IPS DF 4.7 (cell line): ENCODE results near the gene HNRNPR.
"Not testable (repeated sequence)": the region's sequence is repeated elsewhere in the genome, so short reads cannot be mapped to it uniquely, and the experiment has no call there.

ENCODE experiments used
- DNase-seq: peaks from one replicate; pipeline ENCODE4 v3.0.0-alpha.2; 2013; ENCODE audit warnings: low spot score; ENCODE audit errors: extremely low read depth

Gene HNRNPR

DNA sequence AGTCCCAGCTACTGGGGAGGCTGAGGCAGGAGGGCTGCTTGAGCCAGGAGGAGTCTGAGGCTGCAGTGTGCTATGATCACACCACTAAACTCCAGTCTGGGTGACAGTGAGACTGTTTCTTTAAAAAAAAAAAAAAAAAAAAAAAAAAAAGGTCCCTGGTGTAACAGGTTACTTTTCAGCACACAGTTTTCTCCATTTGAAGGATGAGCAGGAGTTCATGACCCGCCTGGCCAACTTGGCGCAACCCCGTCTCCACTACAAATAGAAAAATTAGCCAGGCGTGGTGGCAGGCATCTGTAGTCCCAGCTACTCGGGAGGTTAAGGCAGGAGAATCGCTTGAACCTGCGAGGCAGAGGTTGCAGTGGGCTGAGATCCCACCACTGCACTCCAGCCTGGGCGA is 12.4 kb downstream of the HNRNPR start:
- no peak for DNase-seq

- DNase-seq = no peak
Observed at GRCh38 chr1:23330846-23331245, 13.2 kb downstream of the HNRNPR start.

GRCh38 chr1:23325393-23325792 is 18.7 kb downstream of the HNRNPR start:
- DNase-seq = no peak

GRCh38 chr1:23322770-23323169 is 21.3 kb downstream of the HNRNPR start:
- DNase-seq = no peak

- DNase-seq = not testable (repeated sequence)
Observed at GRCh38 chr1:23310280-23310679, 33.8 kb downstream of the HNRNPR start.

- DNase-seq = no peak
Observed at GRCh38 chr1:23304140-23304620, 39.9 kb downstream of the HNRNPR start.

GRCh38 chr1:23303524-23303923 is 40.6 kb downstream of the HNRNPR start:
- DNase-seq = no peak

GRCh38 chr1:23296931-23297330 is 47.2 kb downstream of the HNRNPR start:
- DNase-seq = no peak

DNA sequence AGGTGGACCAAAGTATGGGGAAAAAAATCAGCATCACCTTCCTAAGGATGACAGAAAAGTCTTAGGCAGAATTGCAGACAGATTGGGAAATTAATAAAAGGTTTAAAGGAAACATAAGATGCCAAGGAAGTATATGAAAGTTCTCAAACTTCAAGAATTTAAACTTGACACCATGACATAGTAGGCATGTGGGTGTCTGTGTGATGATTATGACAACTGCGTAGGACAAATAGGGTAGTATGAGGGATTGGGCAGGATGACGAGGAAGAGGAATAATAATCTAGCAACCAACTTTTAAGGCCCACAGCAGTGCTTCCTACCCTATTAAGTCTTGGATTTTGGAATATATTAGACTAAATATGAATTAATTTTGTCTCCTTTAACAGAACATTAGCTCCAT is 52.4 kb downstream of the HNRNPR start:
- DNase-seq = no peak

GRCh38 chr1:23290836-23291565 is 53.1 kb downstream of the HNRNPR start:
- no peak for DNase-seq

DNA sequence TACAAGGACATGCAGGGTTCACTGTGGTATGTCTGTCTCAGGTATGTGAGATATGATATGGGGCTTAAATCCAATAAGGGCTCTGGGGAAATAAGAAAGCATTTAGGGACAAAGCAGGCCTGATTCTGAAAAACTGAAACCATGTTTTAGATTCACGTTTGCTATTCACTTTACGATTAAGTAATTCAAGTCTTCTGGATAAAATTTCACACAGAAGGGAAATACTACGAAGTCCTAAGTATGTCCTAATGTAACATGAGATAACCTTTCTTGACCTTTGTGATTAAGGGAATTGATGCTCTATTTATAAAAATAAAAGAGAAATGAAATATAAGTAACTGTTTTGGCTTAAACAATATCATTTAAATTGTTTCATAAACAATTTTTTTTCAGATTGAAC is 55.4 kb downstream of the HNRNPR start:
- DNase-seq = no peak

GRCh38 chr1:23288201-23288600 is 55.9 kb downstream of the HNRNPR start:
- no peak for DNase-seq

DNA sequence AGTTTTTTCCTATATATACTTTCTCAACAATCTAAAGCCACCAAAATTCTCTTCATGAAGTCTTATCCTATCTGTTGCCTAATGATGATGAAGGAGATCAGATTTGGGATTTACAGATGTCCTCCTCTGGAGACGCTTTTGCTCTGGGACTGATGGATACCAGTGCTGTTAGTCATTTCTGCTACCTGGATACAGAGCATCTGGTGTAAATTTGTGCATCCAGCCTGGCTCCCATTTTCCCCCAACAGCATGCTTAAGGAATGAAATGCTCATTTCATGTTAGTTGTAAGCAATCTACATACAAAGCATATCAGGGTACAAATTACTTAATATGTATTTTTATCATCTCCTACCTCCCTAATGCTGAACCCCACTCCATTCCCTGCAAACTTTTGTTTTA is 57.7 kb downstream of the HNRNPR start:
- no peak for DNase-seq

- DNase-seq = no peak
Observed at GRCh38 chr1:23283667-23284602, 60.1 kb downstream of the HNRNPR start.

DNA sequence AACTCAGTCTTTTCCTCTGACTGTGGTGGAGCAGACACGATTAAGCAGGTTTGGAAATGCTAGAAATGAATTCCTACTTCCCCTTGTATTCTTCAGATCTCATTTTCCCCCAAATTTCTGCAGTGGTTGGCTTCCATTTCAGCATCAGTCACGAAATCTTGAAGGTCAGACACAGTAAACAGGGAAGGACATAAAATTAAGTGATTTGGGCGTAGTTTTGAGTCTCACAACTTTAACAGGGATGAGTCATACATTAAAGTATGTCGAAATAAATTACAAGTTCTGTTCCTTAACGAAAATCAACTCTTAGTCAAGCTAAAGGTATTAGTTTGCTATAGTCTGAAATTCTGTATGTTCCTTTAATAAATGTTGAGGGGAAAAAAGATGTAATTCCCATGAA is 61.1 kb downstream of the HNRNPR start:
- no peak for DNase-seq

- DNase-seq = no peak
Observed at GRCh38 chr1:23278717-23279116, 65.4 kb downstream of the HNRNPR start.

DNA sequence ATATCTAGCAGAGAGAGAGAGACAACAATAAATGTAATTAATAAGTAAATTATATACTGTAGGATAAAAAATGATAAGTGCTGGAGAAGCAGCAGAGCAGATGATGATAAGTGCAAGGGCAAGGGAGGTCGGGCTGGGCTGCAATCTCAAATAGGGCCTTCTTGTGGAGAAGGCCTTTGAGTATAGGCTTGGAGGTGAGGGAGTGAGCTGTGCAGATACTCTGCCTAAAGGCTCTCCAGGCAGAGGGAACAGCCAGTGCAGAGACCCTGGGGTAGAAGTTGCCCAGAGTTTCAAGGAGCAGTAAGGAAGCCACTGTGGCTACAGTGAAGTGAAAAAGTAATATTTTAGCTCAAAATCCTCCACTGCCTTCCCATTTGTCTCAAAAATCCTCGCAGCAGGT is 67.6 kb downstream of the HNRNPR start:
- DNase-seq = no peak

GRCh38 chr1:23274134-23274505 is 70.0 kb downstream of the HNRNPR start:
- DNase-seq = no peak

GRCh38 chr1:23273450-23274133 is 70.5 kb downstream of the HNRNPR start:
- no peak for DNase-seq

DNA sequence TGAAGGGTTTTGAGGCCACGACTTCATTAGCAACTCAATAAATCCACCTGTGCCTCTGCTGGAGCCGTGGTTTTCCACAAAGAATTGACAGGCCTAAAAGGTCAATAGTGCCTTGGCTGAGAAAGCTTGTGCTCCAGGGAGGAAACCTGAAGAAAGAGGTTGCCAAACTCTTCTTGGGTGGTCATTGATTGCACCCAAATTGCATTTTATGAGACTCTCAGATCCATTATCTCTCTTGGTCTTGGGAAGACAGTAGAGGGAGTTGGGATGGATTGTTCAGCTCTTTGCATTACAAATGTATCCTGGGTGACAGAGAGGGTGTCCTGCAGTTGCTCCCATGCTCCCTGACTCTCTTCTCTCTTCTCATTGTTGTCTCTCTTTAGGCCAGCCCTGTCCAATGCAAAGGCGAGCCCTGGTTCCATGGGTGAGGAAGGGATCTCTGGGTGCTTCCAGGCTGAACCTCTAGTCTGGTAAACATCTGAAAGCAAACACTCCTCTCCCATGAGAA is 80.7 kb downstream of the HNRNPR start:
- peak; percentile 49 for DNase-seq

DNA sequence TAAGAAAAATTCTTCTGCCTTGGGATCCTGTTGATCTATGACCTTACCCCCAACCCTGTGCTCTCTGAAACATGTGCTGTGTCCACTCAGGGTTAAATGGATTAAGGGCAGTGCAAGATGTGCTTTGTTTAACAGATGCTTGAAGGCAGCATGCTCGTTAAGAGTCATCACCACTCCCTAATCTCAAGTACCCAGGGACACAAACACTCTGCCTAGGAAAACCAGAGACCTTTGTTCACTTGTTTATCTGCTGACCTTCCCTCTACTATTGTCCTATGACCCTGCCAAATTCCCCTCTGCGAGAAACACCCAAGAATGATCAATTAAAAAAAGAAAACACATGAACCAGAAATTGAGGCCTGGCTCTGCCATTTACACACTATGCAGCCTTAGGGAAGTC is 86.0 kb downstream of the HNRNPR start:
- DNase-seq = not testable (repeated sequence)

DNA sequence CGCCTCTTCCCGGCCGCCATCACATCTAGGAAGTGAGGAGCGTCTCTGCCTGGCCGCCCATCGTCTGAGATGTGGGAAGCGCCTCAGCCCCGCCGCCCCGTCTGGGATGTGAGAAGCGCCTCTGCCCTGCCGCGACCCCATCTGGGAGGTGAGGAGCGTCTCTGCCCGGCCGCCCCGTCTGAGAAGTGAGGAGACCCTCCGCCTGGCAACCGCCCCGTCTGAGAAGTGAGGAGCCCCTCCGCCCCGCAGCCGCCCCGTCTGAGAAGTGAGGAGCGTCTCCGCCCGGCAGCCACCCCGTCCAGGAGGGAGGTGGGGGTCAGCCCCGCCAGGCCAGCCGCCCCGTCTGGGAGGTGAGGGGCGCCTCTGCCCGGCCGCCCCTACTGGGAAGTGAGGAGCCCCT is 86.7 kb downstream of the HNRNPR start:
- not testable (repeated sequence) for DNase-seq
